H1 (cell line): ENCODE measurements around the gene RCBTB2. TPM values are rescaled to one million over a fixed set of nuclear protein-coding genes. Genes with fewer than 3 reads are reported as not detected.

ENCODE experiments used
- CTCF ChIA-PET: fragments of 300-600 bp; sonication (Branson Sonifier 250); formaldehyde crosslinking; loops from one replicate; lab custom pipeline; 2021; ENCODE audit not compliant: partially characterized antibody; lab: Charles Lee
- POLR2A ChIA-PET: fragments of 300-600 bp; sonication (Branson Sonifier 250); formaldehyde crosslinking; loops from one replicate; lab custom pipeline; 2021; ENCODE audit warnings: inconsistent platforms; ENCODE audit not compliant: partially characterized antibody; lab: Charles Lee
- DNase-seq, 2 experiments: peaks; one replicate each; pipeline versions ENCODE4 v3.0.0 to v3.0.0-alpha.2; 2010 to 2022; ENCODE audit warnings: low spot score in 2 of 2, low read depth in 1 of 2, mixed read lengths in 1 of 2
- FAIRE-seq: peaks from 2 replicates; lab custom pipeline; 2011; peaks lifted over from hg19 to GRCh38; lab: Jason Lieb, UNC
- H2AFZ ChIP-seq: 2 replicates; pipeline ENCODE4 v1.8.1; 2012; ENCODE audit warnings: low read length, inconsistent platforms
- H2AK5ac ChIP-seq: 2 replicates; pipeline ENCODE4 v1.6.1; 2013; ENCODE audit warnings: low read depth, low read length
- H2BK120ac ChIP-seq: replicated peaks from 2 replicates; pipeline ENCODE3; 2013; ENCODE audit warnings: low read depth, low read length, inconsistent platforms
- H2BK12ac ChIP-seq: 2 replicates; pipeline ENCODE4 v1.6.1; 2013; ENCODE audit warnings: low read depth, low read length
- H2BK15ac ChIP-seq: 2 replicates; pipeline ENCODE4 v1.6.1; 2013; ENCODE audit warnings: low read length
- H2BK20ac ChIP-seq: 2 replicates; pipeline ENCODE4 v1.6.1; 2013; ENCODE audit warnings: low read length
- H2BK5ac ChIP-seq: 2 replicates; pipeline ENCODE4 v1.6.1; 2013; ENCODE audit warnings: low read depth, low read length
- H3K14ac ChIP-seq: 2 replicates; pipeline ENCODE4 v1.6.1; 2013; ENCODE audit warnings: inconsistent platforms; ENCODE audit not compliant: insufficient read length
- H3K18ac ChIP-seq: 2 replicates; pipeline ENCODE4 v1.6.1; 2013; ENCODE audit warnings: low read length; ENCODE audit errors: extremely low read depth
- H3K23ac ChIP-seq: 2 replicates; pipeline ENCODE4 v1.6.1; 2013; ENCODE audit warnings: inconsistent platforms; ENCODE audit not compliant: insufficient read length
- H3K23me2 ChIP-seq: 2 replicates; pipeline ENCODE4 v1.6.1; 2013; ENCODE audit warnings: low read depth, low read length
- H3K27ac ChIP-seq: 2 replicates; pipeline ENCODE4 v1.6.1; 2011; ENCODE audit warnings: low read depth, low read length, inconsistent platforms
- H3K27me3 ChIP-seq, 4 experiments: replicated peaks in 1 of 4; 1 replicate in 1 of 4; 2 replicates in 3 of 4; pipeline versions ENCODE4 v1.6.1 to v1.8.1; 2011 to 2013; ENCODE audit warnings: low read length in 3 of 4, mild to moderate bottlenecking in 3 of 4, inconsistent platforms in 2 of 4, mixed read lengths in 2 of 4, moderate library complexity in 1 of 4; ENCODE audit not compliant: control insufficient read depth in 3 of 4, insufficient read depth in 3 of 4; ENCODE audit errors: extremely low read depth in 1 of 4
- H3K36me3 ChIP-seq, 4 experiments: 2 replicates each; pipeline versions ENCODE4 v1.6.1 to v1.8.1; 2011 to 2013; ENCODE audit warnings: mild to moderate bottlenecking in 4 of 4, low read length in 3 of 4, moderate library complexity in 2 of 4, control low read depth in 1 of 4, inconsistent platforms in 1 of 4; ENCODE audit not compliant: insufficient read depth in 4 of 4, control insufficient read depth in 2 of 4
- H3K4ac ChIP-seq: replicated peaks from 2 replicates; pipeline ENCODE3; 2013; ENCODE audit warnings: low read length, low read depth, mixed read lengths, inconsistent platforms; ENCODE audit not compliant: insufficient read length
- H3K4me1 ChIP-seq, 4 experiments: replicated peaks in 1 of 4; 1 replicate in 1 of 4; 2 replicates in 3 of 4; pipeline versions ENCODE4 v1.6.1 to v1.8.1; 2011 to 2013; ENCODE audit warnings: low read length in 3 of 4, inconsistent platforms in 2 of 4, mixed read lengths in 1 of 4; ENCODE audit not compliant: insufficient read depth in 4 of 4, control insufficient read depth in 3 of 4
- H3K4me2 ChIP-seq, 2 experiments: 2 replicates each; pipeline versions ENCODE4 v1.6.1 to v1.8.1; 2011 to 2013; ENCODE audit warnings: low read depth in 2 of 2, low read length in 2 of 2, control low read depth in 1 of 2, inconsistent platforms in 1 of 2, mild to moderate bottlenecking in 1 of 2; ENCODE audit not compliant: insufficient read depth in 1 of 2
- H3K4me3 ChIP-seq, 4 experiments: fragments of 200-600, 300-600 bp in 1 of 4; sonication (generic), shearing (Covaris generic), sonication (Bioruptor Twin) in 1 of 4; 2 replicates each; pipeline versions ENCODE4 v1.5.1 to v1.8.1; 2011 to 2016; ENCODE audit warnings: low read length in 4 of 4, low read depth in 3 of 4, control low read depth in 2 of 4, inconsistent platforms in 2 of 4, mild to moderate bottlenecking in 2 of 4, mixed read lengths in 1 of 4, moderate library complexity in 1 of 4; ENCODE audit not compliant: insufficient read depth in 2 of 4; ENCODE audit errors: extremely low read depth in 1 of 4
- H3K56ac ChIP-seq: replicated peaks from 2 replicates; pipeline ENCODE3; 2013; ENCODE audit warnings: low read depth, mild to moderate bottlenecking, mixed read lengths, low read length, inconsistent platforms; ENCODE audit not compliant: insufficient read length
- H3K79me1 ChIP-seq: 2 replicates; pipeline ENCODE4 v1.6.1; 2013; ENCODE audit warnings: low read depth, low read length, control low read depth
- H3K79me2 ChIP-seq, 2 experiments: 2 replicates each; pipeline versions ENCODE4 v1.6.1 to v1.8.1; 2012 to 2013; ENCODE audit warnings: low read length in 2 of 2, mild to moderate bottlenecking in 2 of 2, inconsistent platforms in 1 of 2; ENCODE audit not compliant: insufficient read depth in 2 of 2, control insufficient read depth in 1 of 2
- H3K9ac ChIP-seq, 4 experiments: replicated peaks in 1 of 4; 1 replicate in 1 of 4; 2 replicates in 3 of 4; pipeline versions ENCODE4 v1.6.1 to v1.8.1; 2011 to 2013; ENCODE audit warnings: low read depth in 3 of 4, low read length in 3 of 4, control low read depth in 2 of 4, mild to moderate bottlenecking in 2 of 4, moderate library complexity in 2 of 4, inconsistent platforms in 1 of 4; ENCODE audit errors: extremely low read depth in 1 of 4
- H3K9me3 ChIP-seq, 2 experiments: 2 replicates each; pipeline versions ENCODE4 v1.6.1 to v1.8.1; 2012 to 2013; ENCODE audit warnings: mild to moderate bottlenecking in 2 of 2, moderate library complexity in 2 of 2, control low read depth in 1 of 2, inconsistent platforms in 1 of 2, low read depth in 1 of 2, low read length in 1 of 2, mixed read lengths in 1 of 2; ENCODE audit not compliant: insufficient read depth in 2 of 2
- H4K20me1 ChIP-seq, 2 experiments: replicated peaks in 1 of 2; 2 replicates each; pipeline versions ENCODE3 to v1.8.1; 2011 to 2013; ENCODE audit warnings: inconsistent platforms in 2 of 2, low read length in 2 of 2, mild to moderate bottlenecking in 1 of 2; ENCODE audit not compliant: insufficient read depth in 2 of 2, control insufficient read depth in 1 of 2
- H4K5ac ChIP-seq: 2 replicates; pipeline ENCODE4 v1.6.1; 2013; ENCODE audit warnings: low read length, low read depth, mixed read lengths, inconsistent platforms; ENCODE audit not compliant: insufficient read length
- H4K8ac ChIP-seq: 2 replicates; pipeline ENCODE4 v1.8.0; 2013; ENCODE audit warnings: mild to moderate bottlenecking, moderate library complexity, low read length, inconsistent platforms; ENCODE audit not compliant: insufficient read depth; ENCODE audit errors: extremely low read depth
- H4K91ac ChIP-seq: replicated peaks from 2 replicates; pipeline ENCODE3; 2013; ENCODE audit warnings: low read length, mixed read lengths, inconsistent platforms; ENCODE audit not compliant: insufficient read length
- EZH2 ChIP-seq: fragments of 200-600 bp; sonication (generic); IDR thresholded peaks from 2 replicates; pipeline ENCODE4 v1.7.1; 2012; ENCODE audit warnings: low read depth, mild to moderate bottlenecking, moderate library complexity, low read length, inconsistent platforms; ENCODE audit not compliant: severe bottlenecking
- WGBS, 2 experiments: shearing (Covaris generic) in 1 of 2; methylation state at CpG; one replicate each; pipeline versions ENCODE4 v1.1.6 to v1.1.7; 2013 to 2015; ENCODE audit warnings: low lambda C conversion rate in 2 of 2, mixed read lengths in 2 of 2, inconsistent platforms in 1 of 2, low coverage in 1 of 2, missing lambda C conversion rate in 1 of 2; ENCODE audit not compliant: insufficient replicate concordance in 2 of 2, insufficient coverage in 1 of 2, insufficient read length in 1 of 2; ENCODE audit errors: extremely low coverage in 1 of 2, missing lambda C conversion rate in 1 of 2; 5-methylcytosine and 5-hydroxymethylcytosine counted together
- polyA plus RNA-seq, 7 experiments: library from polyadenylated mRNA; depleted of rRNA in 3 of 7; stranded (reverse) in 5 of 7; unstranded in 2 of 7; fragments of >200 nt in 5 of 7; fragments of 200-250 nt in 2 of 7; gene quantifications; 1 replicate in 5 of 7; 2 replicates in 1 of 7; 4 replicates in 1 of 7; pipeline versions ENCODE4 v1.2.1 to v1.2.3, GENCODE V29; 2011 to 2013; ENCODE audit warnings: missing spikeins in 2 of 7, mixed read lengths in 2 of 7
- total RNA-seq: library from RNA; stranded (reverse); fragmentation: NEBNext Ultra II Directional; extraction: Animal tissue kit (Norgen Biotek cat#: 25700); gene quantifications from 2 replicates; pipeline ENCODE4 v1.2.1, GENCODE V29; 2021

The RCBTB2 gene
- total and polyA plus RNA-seq, 2 of the 8 experiments (the other 6 are each of a cell fraction or from before 2014, with no cell fraction given) = 5.2 to 8.4 TPM

- H2BK20ac ChIP-seq = no peak overlapping the region
- no peak overlapping the region for H3K9ac ChIP-seq
- no peak overlapping the region for H2AK5ac ChIP-seq
- no peak overlapping the region for H3K23ac ChIP-seq
- no peak overlapping the region for H4K5ac ChIP-seq
- no peak overlapping the region for H3K18ac ChIP-seq
- WGBS, 2 experiments = 92% methylated on average over 10 of the region's 10 CpGs; no CpG with 5 or more reads in 1 of the 2 experiments
- H3K14ac ChIP-seq = no peak overlapping the region
- peaks cover 0 to 3% (median 0%) of the 10 kb centered on the region in 4 experiments; a peak in 1 of 7 replicates for H3K4me1 ChIP-seq
- no peak overlapping the region for H2AFZ ChIP-seq
- CTCF ChIA-PET = interaction anchor here (2.0 kb wide), 1 partner anchor 73 kb away, joined by 8 read pairs; no protein-coding TSS in a partner anchor
- H3K56ac ChIP-seq = no peak overlapping the region
- no peak overlapping the region for H2BK120ac ChIP-seq
- peak overlapping the region; percentile 9; the same call in 1 of the 2 replicates for H4K8ac ChIP-seq
- no peaks in the 10 kb centered on the region for H4K20me1 ChIP-seq
- no peak overlapping the region for H2BK12ac ChIP-seq
- peaks cover 0 to 3% (median 0%) of the 10 kb centered on the region in 4 experiments; a peak in 1 of 8 replicates for H3K36me3 ChIP-seq
- H2BK5ac ChIP-seq = no peak overlapping the region
- no peak for TF ChIP-seq EZH2
- TF ChIP-seq, all 59 proteins: peak for 0
- Histone ChIP-seq H3K4me2 (no peak overlapping the region), H2BK15ac (no peak overlapping the region), H3K27ac (no peak overlapping the region), H3K4me3 (no peak overlapping the region), H4K91ac (no peak overlapping the region), H3K79me1 (no peaks in the 10 kb centered on the region; the same call in 1 of the 2 replicates), H3K23me2 (no peaks in the 10 kb centered on the region), H3K79me2 (no peaks in the 10 kb centered on the region), H3K4ac (no peak overlapping the region), H3K9me3 (no peaks in the 10 kb centered on the region), H3K27me3 (no peaks in the 10 kb centered on the region)
- DNase-seq = no peak
- FAIRE-seq = no peak
- POLR2A ChIA-PET = no interaction called here
Measured at GRCh38 chr13:48507021-48507420, 25.9 kb downstream of the RCBTB2 start.
